Measurements from ENCODE around the gene FCRL5. TPM values are rescaled to one million over a fixed set of nuclear protein-coding genes. Genes with fewer than 3 reads are reported as not detected.
"Not testable (repeated sequence)": the region's sequence is repeated elsewhere in the genome, so short reads cannot be mapped to it uniquely, and the experiment has no call there.

The FCRL5 gene
- total RNA-seq, 2 donors from 2014 or later: 1.3 TPM; not detected in 1

DNA sequence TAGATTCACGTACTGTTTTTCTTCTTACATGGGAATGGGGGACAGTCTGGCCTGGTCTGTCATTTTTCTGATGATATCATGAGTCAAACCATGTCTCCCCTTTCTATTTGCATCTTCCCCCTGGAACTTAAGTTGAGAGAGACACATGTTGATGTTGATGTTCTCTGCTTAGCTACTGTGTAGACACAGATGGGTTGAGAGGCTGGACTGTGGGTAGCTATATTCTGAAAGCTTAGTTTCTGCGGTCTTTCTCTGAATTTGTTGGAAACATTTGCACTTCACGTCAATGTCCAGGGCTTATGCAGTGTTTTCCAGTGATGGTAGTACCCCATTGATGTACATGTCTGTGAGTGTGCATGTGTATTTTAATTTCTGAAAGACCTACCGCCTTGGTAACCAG, 58.2 kb downstream of the FCRL5 start:
- no peaks in the 10 kb centered on the region for H3K9me3 ChIP-seq
- TF ChIP-seq POLR2AphosphoS5 (IDR thresholded peaks at IDR 0.05): no peak
- TF ChIP-seq POLR2A (IDR thresholded peaks at IDR 0.05): no peak
- TF ChIP-seq, protein P1, sequence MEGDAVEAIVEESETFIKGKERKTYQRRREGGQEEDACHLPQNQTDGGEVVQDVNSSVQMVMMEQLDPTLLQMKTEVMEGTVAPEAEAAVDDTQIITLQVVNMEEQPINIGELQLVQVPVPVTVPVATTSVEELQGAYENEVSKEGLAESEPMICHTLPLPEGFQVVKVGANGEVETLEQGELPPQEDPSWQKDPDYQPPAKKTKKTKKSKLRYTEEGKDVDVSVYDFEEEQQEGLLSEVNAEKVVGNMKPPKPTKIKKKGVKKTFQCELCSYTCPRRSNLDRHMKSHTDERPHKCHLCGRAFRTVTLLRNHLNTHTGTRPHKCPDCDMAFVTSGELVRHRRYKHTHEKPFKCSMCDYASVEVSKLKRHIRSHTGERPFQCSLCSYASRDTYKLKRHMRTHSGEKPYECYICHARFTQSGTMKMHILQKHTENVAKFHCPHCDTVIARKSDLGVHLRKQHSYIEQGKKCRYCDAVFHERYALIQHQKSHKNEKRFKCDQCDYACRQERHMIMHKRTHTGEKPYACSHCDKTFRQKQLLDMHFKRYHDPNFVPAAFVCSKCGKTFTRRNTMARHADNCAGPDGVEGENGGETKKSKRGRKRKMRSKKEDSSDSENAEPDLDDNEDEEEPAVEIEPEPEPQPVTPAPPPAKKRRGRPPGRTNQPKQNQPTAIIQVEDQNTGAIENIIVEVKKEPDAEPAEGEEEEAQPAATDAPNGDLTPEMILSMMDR (IDR thresholded peaks at IDR 0.05): no peak
- peaks cover 2% of the 10 kb centered on the region for H3K27me3 ChIP-seq (replicated peaks; ENCODE audit: insufficient read depth)
- H3K27ac ChIP-seq: no peak overlapping the region
- H3K4me1 ChIP-seq (replicated peaks): no peaks in the 10 kb centered on the region
- H3K4me3 ChIP-seq: no peak overlapping the region
- H3K36me3 ChIP-seq: no peaks in the 10 kb centered on the region
- intact Hi-C loops (cut with DNase I): loop anchor here (5.0 kb wide), 1 partner anchor 332 kb away; no protein-coding TSS in a partner anchor
- no peak for DNase-seq (ENCODE audit: low spot score)
- 77% methylated on average over 4 of the region's 4 CpGs for WGBS

DNA sequence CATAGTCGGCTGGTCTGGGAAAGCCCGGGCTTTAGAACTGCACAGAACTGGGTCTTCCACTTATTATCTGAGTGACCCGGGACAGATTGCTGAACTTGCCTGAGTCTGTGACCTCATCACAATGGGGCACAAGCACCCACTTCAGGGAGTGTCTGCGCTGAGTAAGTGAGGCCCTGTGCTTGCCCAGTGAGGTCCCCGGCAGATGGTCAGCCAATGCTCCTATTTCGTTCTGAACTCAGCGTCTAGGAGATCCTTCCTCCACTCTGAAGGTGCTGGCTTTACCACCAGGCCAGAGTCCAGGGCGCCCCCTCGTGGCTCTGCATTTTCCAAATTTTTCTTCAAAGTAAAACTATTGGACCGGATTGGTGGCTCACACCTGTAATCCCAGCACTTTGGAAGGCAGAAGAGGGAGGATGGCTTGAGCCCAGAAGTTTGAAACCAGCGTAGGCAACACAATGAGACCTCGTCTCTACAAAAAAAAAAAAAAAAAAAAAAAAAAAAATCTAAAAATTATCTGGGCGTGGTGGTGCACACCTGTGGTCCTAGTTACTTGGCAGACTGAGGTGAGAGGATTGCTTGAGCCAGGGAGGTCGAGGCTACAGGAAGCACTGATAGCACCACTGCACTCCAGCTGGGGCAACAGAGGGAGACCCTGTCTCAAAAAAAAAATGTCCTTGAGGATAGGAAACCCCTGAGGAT, 61.7 kb downstream of the FCRL5 start:
- H3K36me3 ChIP-seq: no peaks in the 10 kb centered on the region
- intact Hi-C loops (cut with DNase I): loop anchor here (5.0 kb wide), 1 partner anchor 328 kb away; no protein-coding TSS in a partner anchor

DNA sequence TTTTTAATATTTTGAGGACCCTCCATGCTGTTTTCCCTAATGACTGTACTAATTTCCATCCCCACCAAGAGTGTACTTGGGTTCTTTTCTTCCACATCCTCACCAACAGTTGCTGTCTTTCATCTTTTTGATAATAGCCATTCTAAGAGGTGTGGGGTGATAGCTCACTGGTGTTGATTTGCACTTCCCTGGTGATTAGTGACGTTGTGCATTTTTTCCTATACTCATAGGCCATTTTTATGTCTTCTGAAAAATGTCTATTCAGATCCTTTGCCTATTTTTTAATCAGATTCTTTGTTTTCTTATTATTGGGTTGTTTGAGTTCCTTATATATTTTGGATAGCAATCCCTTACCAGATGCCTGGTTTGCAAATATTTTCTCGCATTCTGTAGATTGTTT, 64.2 kb downstream of the FCRL5 start:
- no peaks in the 10 kb centered on the region for H3K4me1 ChIP-seq (replicated peaks)
- no peak overlapping the region for H3K4me3 ChIP-seq
- intact Hi-C loops (cut with DNase I): no loop called here
- H3K27me3 ChIP-seq (replicated peaks; ENCODE audit: insufficient read depth): no peaks in the 10 kb centered on the region
- DNase-seq (ENCODE audit: low spot score): no peak
- no peaks in the 10 kb centered on the region for H3K36me3 ChIP-seq
- no peak overlapping the region for H3K27ac ChIP-seq
- 89% methylated on average over 2 of the region's 2 CpGs for WGBS
- TF ChIP-seq, protein P1 (IDR thresholded peaks at IDR 0.05): no peak
- TF ChIP-seq POLR2A (IDR thresholded peaks at IDR 0.05): no peak
- no peak for TF ChIP-seq POLR2AphosphoS5 (IDR thresholded peaks at IDR 0.05)
- no peaks in the 10 kb centered on the region for H3K9me3 ChIP-seq

More for the DNA sequence above, 61.7 kb downstream of the FCRL5 start:
- no peak for TF ChIP-seq POLR2AphosphoS5 (IDR thresholded peaks at IDR 0.05)
- TF ChIP-seq, protein P1 (IDR thresholded peaks at IDR 0.05): peak; percentile 18 to 58 (median 44)
- 22% methylated on average over 12 of the region's 14 CpGs for WGBS
- peak; percentile 55 for DNase-seq (ENCODE audit: low spot score)
- Histone ChIP-seq H3K27ac (no peak overlapping the region), H3K9me3 (no peaks in the 10 kb centered on the region), H3K27me3 (replicated peaks; ENCODE audit: insufficient read depth) (peaks cover 2% of the 10 kb centered on the region), H3K4me3 (no peak overlapping the region), H3K4me1 (replicated peaks) (no peaks in the 10 kb centered on the region)

DNA sequence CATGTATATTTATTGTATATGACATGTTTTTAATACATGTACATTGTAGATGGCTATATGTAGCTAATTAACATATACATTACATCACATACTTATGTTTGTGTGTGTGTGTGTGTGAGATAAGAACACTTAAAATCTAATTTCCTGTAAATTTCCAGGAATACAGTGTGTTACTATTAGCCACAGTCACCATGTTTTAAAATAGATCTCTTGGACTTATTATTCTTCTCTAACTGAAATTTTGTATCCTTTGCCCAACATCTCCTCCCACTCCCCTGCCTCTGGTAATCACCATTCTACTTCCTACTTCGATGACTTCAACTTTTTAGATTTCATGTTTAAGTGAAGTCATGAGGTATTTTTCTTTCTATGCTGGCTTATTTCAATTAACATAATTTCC, 64.8 kb downstream of the FCRL5 start:
- intact Hi-C loops (cut with DNase I): no loop called here
- H3K27me3 ChIP-seq (replicated peaks; ENCODE audit: insufficient read depth): no peaks in the 10 kb centered on the region
- no peaks in the 10 kb centered on the region for H3K36me3 ChIP-seq
- no peak for DNase-seq (ENCODE audit: low spot score)
- no peak overlapping the region for H3K4me3 ChIP-seq
- no peaks in the 10 kb centered on the region for H3K9me3 ChIP-seq
- no peaks in the 10 kb centered on the region for H3K4me1 ChIP-seq (replicated peaks)
- H3K27ac ChIP-seq: no peak overlapping the region
- TF ChIP-seq, protein P1 (IDR thresholded peaks at IDR 0.05): no peak
- WGBS: 86% methylated on average over 1 of the region's 1 CpG

DNA sequence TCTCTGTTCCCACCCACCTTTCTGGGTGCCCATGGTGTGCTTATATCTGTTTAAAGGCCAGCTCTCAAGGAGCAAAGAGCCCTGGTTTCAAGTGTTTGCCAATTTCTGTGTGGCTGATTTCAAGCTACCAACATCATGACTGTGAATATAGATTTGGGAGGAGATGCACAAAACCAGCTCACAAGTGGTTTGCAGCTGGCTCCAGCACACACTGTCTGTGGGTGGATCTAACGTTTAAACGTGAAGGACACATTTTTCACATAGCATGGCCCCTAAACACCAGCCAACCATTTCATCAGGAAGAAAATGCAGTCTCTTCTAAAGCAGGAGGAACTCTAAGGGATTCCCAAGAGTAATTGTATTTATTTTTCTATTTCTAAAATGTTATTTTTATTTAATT, 65.2 kb downstream of the FCRL5 start:
- Histone ChIP-seq H3K4me1 (replicated peaks) (no peaks in the 10 kb centered on the region), H3K36me3 (no peaks in the 10 kb centered on the region), H3K27ac (no peak overlapping the region), H3K4me3 (no peak overlapping the region), H3K9me3 (no peaks in the 10 kb centered on the region), H3K27me3 (replicated peaks; ENCODE audit: insufficient read depth) (no peaks in the 10 kb centered on the region)
- no peak for DNase-seq (ENCODE audit: low spot score)
- 13% methylated on average over 2 of the region's 2 CpGs for WGBS
- TF ChIP-seq POLR2AphosphoS5 (IDR thresholded peaks at IDR 0.05) (no peak), POLR2A (IDR thresholded peaks at IDR 0.05) (no peak)
- TF ChIP-seq, protein P1 (IDR thresholded peaks at IDR 0.05): no peak
- intact Hi-C loops (cut with DNase I): no loop called here

DNA sequence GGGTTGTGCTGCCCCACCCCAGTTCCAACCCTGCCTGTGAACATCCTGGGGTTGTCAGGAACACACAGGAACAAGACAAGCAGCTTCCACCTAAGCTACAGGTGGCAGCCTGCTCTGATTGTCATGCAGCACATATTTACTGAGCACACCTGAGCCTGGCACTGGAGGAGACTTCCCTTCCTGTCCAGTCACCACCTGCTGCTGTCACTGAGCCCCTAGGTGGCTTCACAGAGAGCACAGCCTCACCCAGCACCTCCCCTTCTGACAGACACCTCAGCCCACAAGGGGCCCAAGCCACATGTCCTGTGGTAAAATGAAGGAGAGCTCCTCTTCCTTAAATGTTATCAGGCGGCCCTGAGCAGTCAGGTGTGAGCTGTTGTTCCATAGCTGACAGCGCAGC, 65.9 kb downstream of the FCRL5 start:
- H3K9me3 ChIP-seq; H3K4me1 ChIP-seq (replicated peaks); DNase-seq (ENCODE audit: low spot score); H3K27ac ChIP-seq; H3K27me3 ChIP-seq (replicated peaks; ENCODE audit: insufficient read depth); H3K4me3 ChIP-seq; H3K36me3 ChIP-seq; intact Hi-C loops (cut with DNase I): not testable (repeated sequence)
- WGBS: 100% methylated on average over 2 of the region's 2 CpGs
